ENCODE results near the gene RAB1B.

DNA sequence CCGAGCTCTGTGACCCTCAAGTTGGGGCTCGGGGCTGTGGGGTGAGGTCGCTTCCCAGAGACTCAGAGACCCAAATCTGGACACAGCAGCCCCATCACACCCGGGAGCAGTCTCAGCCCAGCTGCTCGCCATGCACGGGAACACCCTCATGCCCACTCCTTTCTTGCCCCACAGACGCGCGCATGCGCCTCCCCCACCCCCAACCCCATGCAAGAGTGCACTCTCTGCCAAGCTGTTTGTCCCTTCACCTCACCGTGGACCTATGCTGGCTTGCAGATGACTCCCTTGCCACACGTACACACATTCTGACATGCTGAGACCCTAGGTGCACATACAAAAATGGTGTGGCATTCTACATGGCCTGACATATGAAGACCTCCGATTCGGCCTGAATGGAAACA lies 48.9 kb downstream of the RAB1B start:
- TF ChIP-seq, protein P1, sequence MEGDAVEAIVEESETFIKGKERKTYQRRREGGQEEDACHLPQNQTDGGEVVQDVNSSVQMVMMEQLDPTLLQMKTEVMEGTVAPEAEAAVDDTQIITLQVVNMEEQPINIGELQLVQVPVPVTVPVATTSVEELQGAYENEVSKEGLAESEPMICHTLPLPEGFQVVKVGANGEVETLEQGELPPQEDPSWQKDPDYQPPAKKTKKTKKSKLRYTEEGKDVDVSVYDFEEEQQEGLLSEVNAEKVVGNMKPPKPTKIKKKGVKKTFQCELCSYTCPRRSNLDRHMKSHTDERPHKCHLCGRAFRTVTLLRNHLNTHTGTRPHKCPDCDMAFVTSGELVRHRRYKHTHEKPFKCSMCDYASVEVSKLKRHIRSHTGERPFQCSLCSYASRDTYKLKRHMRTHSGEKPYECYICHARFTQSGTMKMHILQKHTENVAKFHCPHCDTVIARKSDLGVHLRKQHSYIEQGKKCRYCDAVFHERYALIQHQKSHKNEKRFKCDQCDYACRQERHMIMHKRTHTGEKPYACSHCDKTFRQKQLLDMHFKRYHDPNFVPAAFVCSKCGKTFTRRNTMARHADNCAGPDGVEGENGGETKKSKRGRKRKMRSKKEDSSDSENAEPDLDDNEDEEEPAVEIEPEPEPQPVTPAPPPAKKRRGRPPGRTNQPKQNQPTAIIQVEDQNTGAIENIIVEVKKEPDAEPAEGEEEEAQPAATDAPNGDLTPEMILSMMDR (IDR thresholded peaks at IDR 0.05), result no peak
- TF ChIP-seq POLR2AphosphoS5 (IDR thresholded peaks at IDR 0.05), result no peak
